Measurements from ENCODE around the gene ANKS1B.
"Not testable (repeated sequence)": the region's sequence is repeated elsewhere in the genome, so short reads cannot be mapped to it uniquely, and the experiment has no call there.

ANKS1B gene

GRCh38 chr12:98771811-98772752 lies 1212.7 kb downstream of the ANKS1B start:
- TF ChIP-seq ZNF274 (IDR thresholded peaks at IDR 0.05; ENCODE audit: low read depth, low read length) (no peak), YY1 (IDR thresholded peaks at IDR 0.05; ENCODE audit: insufficient read depth, insufficient read length) (no peak), SUZ12 (IDR thresholded peaks at IDR 0.05; ENCODE audit: extremely low read depth, insufficient read depth, insufficient read length) (no peak)
- Histone ChIP-seq H3K4me3 (ENCODE audit: insufficient read length, low read depth) (no peak overlapping the region), H3K4me1 (ENCODE audit: insufficient read depth, insufficient read length) (no peaks in the 10 kb centered on the region), H3K9me3 (ENCODE audit: insufficient read depth, low read length) (peaks cover 13% of the 10 kb centered on the region; the same call in 1 of the 2 replicates), H3K36me3 (ENCODE audit: insufficient read depth, insufficient read length, low read length) (no peaks in the 10 kb centered on the region), H3K27me3 (ENCODE audit: insufficient read depth, insufficient read length) (no peaks in the 10 kb centered on the region), H3K9ac (ENCODE audit: insufficient read length, low read depth) (no peak overlapping the region)
- DNase-seq (ENCODE audit: low read depth, low spot score): no peak

GRCh38 chr12:98770230-98770629 lies 1214.5 kb downstream of the ANKS1B start:
- H3K4me3 ChIP-seq (ENCODE audit: insufficient read length, low read depth): no peak overlapping the region
- H3K9me3 ChIP-seq (ENCODE audit: insufficient read depth, low read length): peaks cover 13% of the 10 kb centered on the region; the same call in 1 of the 2 replicates
- no peak for TF ChIP-seq ZNF274 (IDR thresholded peaks at IDR 0.05; ENCODE audit: low read depth, low read length)
- no peak for TF ChIP-seq SUZ12 (IDR thresholded peaks at IDR 0.05; ENCODE audit: extremely low read depth, insufficient read depth, insufficient read length)
- no peak for TF ChIP-seq YY1 (IDR thresholded peaks at IDR 0.05; ENCODE audit: insufficient read depth, insufficient read length)
- no peak overlapping the region for H3K9ac ChIP-seq (ENCODE audit: insufficient read length, low read depth)
- H3K27me3 ChIP-seq (ENCODE audit: insufficient read depth, insufficient read length): no peaks in the 10 kb centered on the region
- H3K4me1 ChIP-seq (ENCODE audit: insufficient read depth, insufficient read length): no peaks in the 10 kb centered on the region
- no peaks in the 10 kb centered on the region for H3K36me3 ChIP-seq (ENCODE audit: insufficient read depth, insufficient read length, low read length)
- no peak for DNase-seq (ENCODE audit: low read depth, low spot score)

- H3K27me3 ChIP-seq (ENCODE audit: insufficient read depth, insufficient read length): no peaks in the 10 kb centered on the region
- DNase-seq (ENCODE audit: low read depth, low spot score): no peak
- no peak overlapping the region for H3K9ac ChIP-seq (ENCODE audit: insufficient read length, low read depth)
- H3K9me3 ChIP-seq (ENCODE audit: insufficient read depth, low read length): peaks cover 13% of the 10 kb centered on the region; the same call in 1 of the 2 replicates
- TF ChIP-seq SUZ12 (IDR thresholded peaks at IDR 0.05; ENCODE audit: extremely low read depth, insufficient read depth, insufficient read length): no peak
- TF ChIP-seq YY1 (IDR thresholded peaks at IDR 0.05; ENCODE audit: insufficient read depth, insufficient read length): no peak
- no peak for TF ChIP-seq ZNF274 (IDR thresholded peaks at IDR 0.05; ENCODE audit: low read depth, low read length)
- no peaks in the 10 kb centered on the region for H3K4me1 ChIP-seq (ENCODE audit: insufficient read depth, insufficient read length)
- no peaks in the 10 kb centered on the region for H3K36me3 ChIP-seq (ENCODE audit: insufficient read depth, insufficient read length, low read length)
- no peak overlapping the region for H3K4me3 ChIP-seq (ENCODE audit: insufficient read length, low read depth)
These were observed 1215.7 kb downstream of the ANKS1B start for GRCh38 chr12:98769068-98769467.

DNA sequence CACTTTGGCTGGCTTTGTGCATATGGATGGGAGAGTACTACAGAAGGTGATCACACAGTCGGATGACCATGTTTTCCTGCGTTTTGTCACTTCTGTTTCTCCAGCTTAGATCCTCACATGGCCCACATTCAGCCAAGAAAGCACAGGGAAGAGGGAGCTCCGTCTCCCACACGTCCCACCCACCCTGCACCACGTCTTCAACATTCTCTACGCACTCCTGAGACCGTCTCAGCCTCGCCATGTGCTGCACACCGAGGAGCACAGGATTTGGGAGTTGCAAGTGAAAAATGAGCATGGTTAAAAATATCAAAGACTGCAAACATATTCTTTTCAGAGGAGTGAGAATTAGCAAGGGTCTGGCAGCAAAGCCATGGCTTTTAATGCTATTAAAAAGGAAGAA lies 1217.5 kb downstream of the ANKS1B start:
- no peak for DNase-seq (ENCODE audit: low read depth, low spot score)
- H3K27me3 ChIP-seq (ENCODE audit: insufficient read depth, insufficient read length): no peaks in the 10 kb centered on the region
- no peaks in the 10 kb centered on the region for H3K36me3 ChIP-seq (ENCODE audit: insufficient read depth, insufficient read length, low read length)
- TF ChIP-seq ZNF274 (IDR thresholded peaks at IDR 0.05; ENCODE audit: low read depth, low read length) (no peak), SUZ12 (IDR thresholded peaks at IDR 0.05; ENCODE audit: extremely low read depth, insufficient read depth, insufficient read length) (no peak), YY1 (IDR thresholded peaks at IDR 0.05; ENCODE audit: insufficient read depth, insufficient read length) (no peak)
- peaks cover 8% of the 10 kb centered on the region; the same call in 1 of the 2 replicates for H3K9me3 ChIP-seq (ENCODE audit: insufficient read depth, low read length)
- H3K4me1 ChIP-seq (ENCODE audit: insufficient read depth, insufficient read length): no peaks in the 10 kb centered on the region
- no peak overlapping the region for H3K4me3 ChIP-seq (ENCODE audit: insufficient read length, low read depth)
- no peak overlapping the region for H3K9ac ChIP-seq (ENCODE audit: insufficient read length, low read depth)

DNA sequence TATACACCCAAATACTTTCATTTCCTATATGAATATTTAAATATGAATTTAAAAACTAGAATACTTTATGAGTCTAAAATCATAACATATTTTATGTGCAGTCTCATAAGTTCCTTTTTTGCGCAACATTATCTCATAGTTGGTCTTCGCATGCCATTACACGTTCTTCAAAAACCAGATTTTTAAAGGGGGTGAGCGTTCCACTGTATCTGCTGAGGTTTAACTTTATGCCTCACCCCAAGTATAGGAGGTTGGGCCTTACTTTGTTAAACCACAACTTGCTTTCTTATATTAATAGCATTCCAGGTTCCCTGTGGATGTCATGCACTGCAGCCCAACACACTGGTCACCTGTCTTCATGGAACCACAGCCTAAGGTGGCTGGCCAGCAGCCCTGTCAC lies 1221.1 kb downstream of the ANKS1B start:
- Histone ChIP-seq H3K9me3 (ENCODE audit: insufficient read depth, low read length) (no peaks in the 10 kb centered on the region), H3K4me3 (ENCODE audit: insufficient read length, low read depth) (no peak overlapping the region), H3K4me1 (ENCODE audit: insufficient read depth, insufficient read length) (peaks cover 3% of the 10 kb centered on the region), H3K9ac (ENCODE audit: insufficient read length, low read depth) (no peak overlapping the region), H3K36me3 (ENCODE audit: insufficient read depth, insufficient read length, low read length) (no peaks in the 10 kb centered on the region), H3K27me3 (ENCODE audit: insufficient read depth, insufficient read length) (no peaks in the 10 kb centered on the region)
- DNase-seq (ENCODE audit: low read depth, low spot score): no peak
- TF ChIP-seq YY1 (IDR thresholded peaks at IDR 0.05; ENCODE audit: insufficient read depth, insufficient read length) (no peak), SUZ12 (IDR thresholded peaks at IDR 0.05; ENCODE audit: extremely low read depth, insufficient read depth, insufficient read length) (no peak), ZNF274 (IDR thresholded peaks at IDR 0.05; ENCODE audit: low read depth, low read length) (no peak)

DNA sequence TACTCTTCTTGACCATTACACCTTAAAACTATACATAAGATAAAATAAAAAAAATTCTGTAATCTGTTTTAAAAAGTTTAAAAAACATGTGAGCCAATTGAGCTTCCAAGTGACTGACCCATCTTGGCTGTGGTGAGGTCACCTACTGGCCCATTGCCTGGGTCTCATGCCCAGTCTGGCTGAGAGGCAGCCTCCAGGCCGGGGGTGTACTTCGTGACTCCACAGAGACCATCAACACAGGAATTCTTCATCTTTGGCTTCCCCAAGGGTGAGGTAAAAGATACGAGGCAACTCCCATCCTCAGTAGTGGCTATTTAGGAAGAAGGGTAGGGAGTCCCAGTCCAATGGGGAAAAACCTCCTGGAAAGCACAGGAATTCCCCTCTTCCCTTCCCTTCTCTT lies 1226.4 kb downstream of the ANKS1B start:
- H3K4me1 ChIP-seq (ENCODE audit: insufficient read depth, insufficient read length): peaks cover 3% of the 10 kb centered on the region
- no peaks in the 10 kb centered on the region for H3K9me3 ChIP-seq (ENCODE audit: insufficient read depth, low read length)
- H3K27me3 ChIP-seq (ENCODE audit: insufficient read depth, insufficient read length): no peaks in the 10 kb centered on the region
- no peak overlapping the region for H3K9ac ChIP-seq (ENCODE audit: insufficient read length, low read depth)
- H3K4me3 ChIP-seq (ENCODE audit: insufficient read length, low read depth): no peak overlapping the region
- DNase-seq (ENCODE audit: low read depth, low spot score): no peak
- TF ChIP-seq SUZ12 (IDR thresholded peaks at IDR 0.05; ENCODE audit: extremely low read depth, insufficient read depth, insufficient read length): no peak
- TF ChIP-seq ZNF274 (IDR thresholded peaks at IDR 0.05; ENCODE audit: low read depth, low read length): no peak
- no peak for TF ChIP-seq YY1 (IDR thresholded peaks at IDR 0.05; ENCODE audit: insufficient read depth, insufficient read length)
- no peaks in the 10 kb centered on the region for H3K36me3 ChIP-seq (ENCODE audit: insufficient read depth, insufficient read length, low read length)

GRCh38 chr12:98757455-98757854 lies 1227.3 kb downstream of the ANKS1B start:
- Histone ChIP-seq H3K9me3 (ENCODE audit: insufficient read depth, low read length) (no peaks in the 10 kb centered on the region), H3K27me3 (ENCODE audit: insufficient read depth, insufficient read length) (no peaks in the 10 kb centered on the region), H3K36me3 (ENCODE audit: insufficient read depth, insufficient read length, low read length) (no peaks in the 10 kb centered on the region), H3K9ac (ENCODE audit: insufficient read length, low read depth) (no peak overlapping the region), H3K4me3 (ENCODE audit: insufficient read length, low read depth) (no peak overlapping the region), H3K4me1 (ENCODE audit: insufficient read depth, insufficient read length) (peaks cover 3% of the 10 kb centered on the region)
- no peak for DNase-seq (ENCODE audit: low read depth, low spot score)
- no peak for TF ChIP-seq SUZ12 (IDR thresholded peaks at IDR 0.05; ENCODE audit: extremely low read depth, insufficient read depth, insufficient read length)
- no peak for TF ChIP-seq YY1 (IDR thresholded peaks at IDR 0.05; ENCODE audit: insufficient read depth, insufficient read length)
- TF ChIP-seq ZNF274 (IDR thresholded peaks at IDR 0.05; ENCODE audit: low read depth, low read length): no peak

DNA sequence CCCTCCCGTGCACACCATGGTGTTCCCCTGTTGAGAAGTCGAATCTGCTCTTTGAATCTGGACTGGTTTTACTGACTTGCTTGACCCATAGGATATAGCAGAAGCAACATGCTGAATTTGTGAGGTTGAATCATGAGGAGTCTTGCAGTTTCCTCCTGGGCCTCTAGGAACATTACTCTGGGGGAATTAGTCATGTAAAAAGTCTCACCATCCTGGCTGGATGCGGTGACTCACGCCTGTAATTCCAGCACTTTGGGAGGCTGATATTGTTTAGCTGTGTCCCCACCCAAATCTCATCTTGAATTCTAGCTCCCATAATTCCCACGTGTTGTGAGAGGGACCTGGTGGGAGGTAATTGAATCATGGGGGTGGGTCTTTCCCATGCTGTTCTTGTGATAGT lies 1228.9 kb downstream of the ANKS1B start:
- not testable (repeated sequence) for H3K36me3 ChIP-seq (ENCODE audit: insufficient read depth, insufficient read length, low read length); H3K27me3 ChIP-seq (ENCODE audit: insufficient read depth, insufficient read length); H3K9ac ChIP-seq (ENCODE audit: insufficient read length, low read depth); H3K9me3 ChIP-seq (ENCODE audit: insufficient read depth, low read length); DNase-seq (ENCODE audit: low read depth, low spot score); H3K4me3 ChIP-seq (ENCODE audit: insufficient read length, low read depth); H3K4me1 ChIP-seq (ENCODE audit: insufficient read depth, insufficient read length)
